Neuron (in vitro differentiated cells): ENCODE results near the gene STBD1.
A peak's percentile ranks its signal among the peaks of the same experiment; 100 is the strongest.

Experiments used
- H2AFZ ChIP-seq: one replicate; pipeline ENCODE4 v1.6.1; 2013; ENCODE audit warnings: low read depth, mild to moderate bottlenecking, inconsistent platforms, low read length, moderate library complexity
- H3K27me3 ChIP-seq: one replicate; pipeline ENCODE4 v1.6.1; 2013; ENCODE audit warnings: low read length; ENCODE audit not compliant: insufficient read depth
- H3K36me3 ChIP-seq: one replicate; pipeline ENCODE4 v1.6.1; 2013; ENCODE audit warnings: low read length; ENCODE audit not compliant: insufficient read depth
- H3K4me1 ChIP-seq: one replicate; pipeline ENCODE4 v1.6.1; 2013; ENCODE audit warnings: low read length; ENCODE audit not compliant: insufficient read depth
- H3K4me3 ChIP-seq: 2 replicates; pipeline ENCODE4 v1.5.1; 2013; ENCODE audit warnings: mild to moderate bottlenecking, low read length, moderate library complexity
- H3K9me3 ChIP-seq: one replicate; pipeline ENCODE4 v1.6.1; 2013; ENCODE audit warnings: low read length

Gene STBD1

DNA sequence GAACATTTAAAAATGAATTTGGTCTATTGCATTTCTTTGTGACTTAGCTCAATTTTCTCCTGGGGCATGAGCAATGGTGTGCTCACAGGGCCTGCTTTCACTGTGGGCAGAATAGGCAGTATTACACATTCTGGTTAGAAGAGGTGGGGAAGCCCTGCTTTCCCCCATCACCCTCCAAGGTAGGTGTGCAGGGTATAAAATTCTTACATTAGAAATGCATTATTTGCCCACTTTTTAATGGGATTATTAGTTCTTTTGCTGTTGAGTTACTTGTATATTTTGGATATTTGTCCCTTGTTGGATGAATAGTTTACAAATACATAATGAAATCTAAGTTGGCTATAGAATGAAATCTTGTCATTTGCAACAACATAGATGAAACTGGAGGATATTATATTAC is 8.3 kb upstream of the STBD1 start:
- no peak overlapping the region for H2AFZ ChIP-seq
- peaks cover 3% of the 10 kb centered on the region for H3K27me3 ChIP-seq
- no peak overlapping the region for H3K4me3 ChIP-seq
- H3K36me3 ChIP-seq = no peaks in the 10 kb centered on the region
- no peaks in the 10 kb centered on the region for H3K4me1 ChIP-seq
- H3K9me3 ChIP-seq = peaks cover 5% of the 10 kb centered on the region

DNA sequence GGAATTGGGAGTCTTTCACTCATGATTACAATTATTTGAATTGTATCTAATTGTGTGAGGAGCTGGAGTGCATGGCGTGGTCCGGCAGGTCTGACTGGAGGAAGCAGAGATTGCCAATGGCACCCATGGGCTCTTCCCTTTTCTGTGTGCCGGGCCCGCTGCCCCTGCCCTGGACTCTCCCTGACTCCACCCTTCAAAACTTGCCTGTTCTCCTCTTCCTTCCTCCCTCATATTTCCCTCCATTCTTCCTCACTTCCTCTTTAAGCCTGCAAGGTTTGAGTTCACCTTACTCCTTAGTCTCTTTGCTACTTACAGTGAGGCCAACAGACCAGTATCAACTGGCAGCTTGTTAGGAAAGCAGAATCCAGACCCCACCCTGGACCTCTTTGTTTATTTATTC is 6.5 kb upstream of the STBD1 start:
- H3K9me3 ChIP-seq = peaks cover 5% of the 10 kb centered on the region
- no peaks in the 10 kb centered on the region for H3K4me1 ChIP-seq
- no peak overlapping the region for H3K4me3 ChIP-seq

DNA sequence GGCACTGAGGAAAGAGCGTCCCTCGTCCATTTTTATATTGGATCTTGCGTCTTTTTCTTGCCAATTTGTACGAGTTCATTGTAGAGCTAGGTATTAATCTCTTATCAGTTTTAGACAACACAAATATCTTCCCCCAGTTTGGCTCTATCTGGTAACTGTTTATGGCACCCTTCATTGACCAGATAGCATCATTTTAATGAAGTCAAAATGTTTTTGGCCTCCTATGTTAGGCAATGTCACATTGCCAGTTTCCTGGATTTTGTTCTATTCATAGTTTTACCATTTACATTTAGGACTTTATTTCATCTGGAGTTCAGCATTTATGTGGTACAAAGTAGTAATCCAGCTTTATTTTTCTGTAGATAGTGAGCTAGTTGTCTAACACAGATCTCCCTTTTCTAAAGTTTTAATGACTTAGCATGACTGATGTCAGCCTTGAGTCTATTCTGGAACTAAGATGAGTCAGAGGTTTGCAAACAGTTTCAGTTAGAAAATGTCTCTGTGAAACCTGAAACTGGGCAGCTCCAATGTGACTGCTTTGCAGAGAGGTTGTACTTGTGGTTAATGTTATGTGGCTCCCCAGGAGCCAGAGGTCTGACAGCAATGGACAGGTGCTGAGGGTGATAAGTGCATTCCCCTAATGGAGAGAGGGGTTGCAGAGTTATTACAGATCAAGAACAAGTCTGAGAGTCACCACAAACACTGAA is 5.3 kb upstream of the STBD1 start:
- Histone ChIP-seq H3K27me3 (peaks cover 14% of the 10 kb centered on the region), H3K9me3 (peaks cover 3% of the 10 kb centered on the region), H3K4me3 (no peak overlapping the region), H3K4me1 (no peaks in the 10 kb centered on the region), H3K36me3 (no peaks in the 10 kb centered on the region), H2AFZ (no peak overlapping the region)

More for the DNA sequence above, 6.5 kb upstream of the STBD1 start:
- Histone ChIP-seq H3K36me3 (no peaks in the 10 kb centered on the region), H3K27me3 (peaks cover 6% of the 10 kb centered on the region), H2AFZ (no peak overlapping the region)

DNA sequence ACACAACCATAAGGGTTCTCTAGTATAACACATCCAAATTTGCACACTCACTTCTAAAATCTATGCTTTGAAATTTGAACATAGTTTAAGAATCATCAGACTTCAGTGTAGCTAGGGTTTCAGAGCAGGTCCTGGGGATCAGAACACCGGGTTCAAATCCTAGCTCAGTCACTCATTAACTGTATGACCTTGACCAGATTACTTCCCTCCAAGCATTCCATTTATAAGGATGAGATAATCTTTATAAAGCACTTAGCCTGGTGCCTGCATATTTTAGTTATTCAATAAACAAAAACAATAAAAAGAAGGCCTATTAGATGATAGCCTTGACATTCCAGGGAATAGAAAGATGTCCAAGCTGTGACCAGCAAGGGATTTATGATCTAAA is 4.8 kb upstream of the STBD1 start:
- no peaks in the 10 kb centered on the region for H3K36me3 ChIP-seq
- H3K9me3 ChIP-seq = peaks cover 3% of the 10 kb centered on the region
- H3K4me1 ChIP-seq = peaks cover 2% of the 10 kb centered on the region
- H3K4me3 ChIP-seq = no peak overlapping the region
- no peak overlapping the region for H2AFZ ChIP-seq
- peaks cover 16% of the 10 kb centered on the region for H3K27me3 ChIP-seq

DNA sequence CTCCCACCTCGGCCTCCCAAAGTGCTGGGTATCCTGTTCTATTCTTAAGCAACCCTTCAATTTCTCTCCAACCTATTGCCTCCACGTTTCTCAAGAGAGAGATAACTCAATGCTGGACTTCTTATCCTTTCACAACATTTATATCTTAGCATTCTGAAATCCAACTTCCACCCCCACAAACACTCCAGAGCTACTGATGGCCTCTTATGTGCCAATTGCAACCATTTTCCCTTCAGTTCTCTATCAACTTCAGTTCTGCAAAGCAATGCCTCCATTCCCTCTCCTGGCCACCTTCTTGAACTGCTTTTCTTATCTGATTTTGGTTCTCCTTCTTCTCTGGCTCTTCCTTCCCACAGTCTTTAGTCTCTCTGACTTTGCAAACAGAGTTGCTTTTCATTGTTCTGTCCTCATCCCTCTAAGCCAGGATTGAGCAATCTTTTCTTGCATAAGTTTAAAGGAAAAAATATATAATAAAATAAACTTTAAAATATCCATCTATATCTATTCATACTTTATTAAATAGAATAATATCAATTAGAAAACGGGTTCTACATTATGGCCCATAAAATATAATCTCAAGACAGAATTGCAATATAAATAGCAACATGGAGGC is 3.6 kb upstream of the STBD1 start:
- no peaks in the 10 kb centered on the region for H3K36me3 ChIP-seq
- peaks cover 25% of the 10 kb centered on the region for H3K27me3 ChIP-seq
- H3K4me1 ChIP-seq = peaks cover 6% of the 10 kb centered on the region
- H2AFZ ChIP-seq = no peak overlapping the region
- H3K4me3 ChIP-seq = no peak overlapping the region
- H3K9me3 ChIP-seq = peaks cover 2% of the 10 kb centered on the region

DNA sequence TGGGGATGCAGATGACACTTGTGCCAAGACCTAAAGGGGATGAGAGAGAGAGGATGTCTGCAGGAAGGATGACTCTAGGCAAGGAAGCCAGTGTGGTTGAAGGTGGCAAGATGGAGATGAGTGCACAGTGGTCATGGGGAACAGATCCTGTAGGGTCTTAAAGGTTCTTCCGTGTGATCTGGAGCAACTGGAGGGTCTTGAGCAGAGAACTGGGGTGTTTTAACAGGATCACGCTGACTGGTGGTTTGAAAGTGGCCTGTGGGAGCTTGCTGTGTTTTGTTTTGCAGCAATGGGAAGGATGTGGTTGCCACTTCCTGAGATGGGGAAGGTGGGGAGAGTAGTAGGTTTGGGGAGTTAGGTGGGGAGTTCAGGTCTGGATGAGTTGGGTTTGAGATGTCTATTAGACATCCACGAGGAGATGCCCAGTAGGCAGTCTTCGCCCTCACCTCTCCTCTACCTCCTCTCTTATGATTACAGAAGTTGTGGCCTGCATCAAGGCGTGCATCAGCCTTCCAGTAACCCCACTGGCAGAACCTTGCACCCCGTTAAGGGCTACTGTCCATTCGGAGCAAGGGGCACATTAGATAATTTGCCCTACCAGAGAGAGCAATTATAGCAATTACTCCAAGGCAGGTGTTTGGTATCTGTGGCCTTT is 1.4 kb upstream of the STBD1 start:
- Histone ChIP-seq H3K4me1 (peaks cover 6% of the 10 kb centered on the region), H3K27me3 (peaks cover 29% of the 10 kb centered on the region)

DNA sequence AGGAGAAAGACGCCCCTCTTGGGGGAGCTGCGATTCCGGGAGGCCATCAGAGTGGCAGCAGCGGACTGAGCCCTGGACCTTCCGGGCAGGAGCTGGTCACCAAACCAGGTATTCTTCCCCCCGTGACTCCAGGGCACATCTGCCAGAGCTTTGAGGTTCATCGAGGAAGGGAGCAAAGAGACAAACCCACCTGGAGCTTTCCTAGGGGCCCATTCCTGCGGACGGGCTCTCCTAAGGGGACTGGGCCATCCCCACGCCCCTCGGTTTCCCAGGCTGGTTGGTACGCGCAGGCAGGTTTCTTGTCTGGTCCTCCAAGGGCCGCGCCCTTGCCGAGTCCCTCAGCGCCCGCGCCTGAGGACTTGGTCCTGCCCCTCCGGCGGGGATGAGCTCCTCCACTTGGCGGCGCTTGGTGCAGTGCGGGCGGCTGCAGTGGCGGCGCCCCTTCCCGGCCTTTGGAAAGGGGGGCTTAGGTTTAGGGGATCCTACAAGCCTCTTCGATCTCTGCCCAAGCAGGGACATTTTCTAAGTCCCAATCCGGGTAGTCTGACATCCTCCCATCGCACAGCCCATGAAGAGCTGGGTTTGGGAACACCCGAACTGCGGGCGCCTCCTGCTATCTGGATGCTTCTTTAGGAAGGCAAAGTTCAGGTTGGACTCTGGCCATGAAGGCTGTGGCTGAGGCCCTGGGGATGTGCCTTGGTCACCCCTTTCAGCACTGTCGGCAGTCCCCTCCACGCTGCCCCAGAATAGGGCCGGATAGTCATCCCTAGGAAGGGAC is 538 bp downstream of the STBD1 start:
- Histone ChIP-seq H3K27me3 (peaks cover 29% of the 10 kb centered on the region), H3K4me3 (peak overlapping the region; percentile 59), H3K4me1 (peaks cover 6% of the 10 kb centered on the region), H2AFZ (peak overlapping the region; percentile 96), H3K36me3 (no peaks in the 10 kb centered on the region), H3K9me3 (no peaks in the 10 kb centered on the region)

More for the DNA sequence above, 1.4 kb upstream of the STBD1 start:
- Histone ChIP-seq H3K36me3 (no peaks in the 10 kb centered on the region), H2AFZ (no peak overlapping the region), H3K9me3 (no peaks in the 10 kb centered on the region), H3K4me3 (no peak overlapping the region)

DNA sequence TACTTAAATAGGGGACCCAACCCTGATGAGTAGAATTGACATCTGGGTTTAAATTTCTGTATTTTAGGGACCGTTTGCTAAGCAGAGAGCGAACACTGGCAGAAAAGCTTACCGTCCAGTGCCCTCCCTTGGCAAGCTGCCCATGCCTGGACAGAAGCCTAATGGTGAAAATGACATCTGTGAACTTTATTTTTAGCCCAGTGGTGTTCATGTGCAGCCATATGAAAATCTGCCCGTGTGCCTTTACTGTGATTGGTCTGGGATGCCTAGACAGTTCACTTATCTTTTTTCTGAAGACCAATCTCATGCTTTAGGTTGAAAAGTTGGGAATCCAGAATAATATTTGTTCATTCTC is 1.1 kb downstream of the STBD1 start:
- peaks cover 29% of the 10 kb centered on the region for H3K27me3 ChIP-seq
- no peaks in the 10 kb centered on the region for H3K36me3 ChIP-seq
- no peak overlapping the region for H2AFZ ChIP-seq
- no peak overlapping the region for H3K4me3 ChIP-seq
- H3K4me1 ChIP-seq = peaks cover 6% of the 10 kb centered on the region
- no peaks in the 10 kb centered on the region for H3K9me3 ChIP-seq

DNA sequence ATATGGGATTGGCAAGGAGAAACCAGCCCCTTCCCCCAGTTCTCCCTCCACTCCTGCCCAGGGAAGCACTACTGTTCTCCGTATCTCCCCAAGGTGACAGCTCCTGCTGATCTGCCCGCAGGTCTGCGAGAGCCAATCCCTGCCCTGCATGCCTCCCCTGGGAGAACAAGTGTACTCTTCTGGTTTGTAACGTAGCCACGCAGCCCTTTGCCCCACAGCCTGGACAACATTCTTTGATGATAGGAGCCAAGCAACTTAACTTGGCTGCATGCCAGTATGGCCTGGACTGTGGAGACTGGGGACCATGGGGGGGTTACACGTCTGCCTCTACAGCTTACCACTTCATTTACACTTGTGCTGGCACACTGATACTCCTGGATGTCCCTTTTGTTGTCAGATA is 2.0 kb downstream of the STBD1 start:
- H3K27me3 ChIP-seq = peaks cover 26% of the 10 kb centered on the region
- H3K4me1 ChIP-seq = peaks cover 6% of the 10 kb centered on the region
- H3K36me3 ChIP-seq = no peaks in the 10 kb centered on the region
- no peaks in the 10 kb centered on the region for H3K9me3 ChIP-seq
- no peak overlapping the region for H3K4me3 ChIP-seq
- H2AFZ ChIP-seq = no peak overlapping the region

DNA sequence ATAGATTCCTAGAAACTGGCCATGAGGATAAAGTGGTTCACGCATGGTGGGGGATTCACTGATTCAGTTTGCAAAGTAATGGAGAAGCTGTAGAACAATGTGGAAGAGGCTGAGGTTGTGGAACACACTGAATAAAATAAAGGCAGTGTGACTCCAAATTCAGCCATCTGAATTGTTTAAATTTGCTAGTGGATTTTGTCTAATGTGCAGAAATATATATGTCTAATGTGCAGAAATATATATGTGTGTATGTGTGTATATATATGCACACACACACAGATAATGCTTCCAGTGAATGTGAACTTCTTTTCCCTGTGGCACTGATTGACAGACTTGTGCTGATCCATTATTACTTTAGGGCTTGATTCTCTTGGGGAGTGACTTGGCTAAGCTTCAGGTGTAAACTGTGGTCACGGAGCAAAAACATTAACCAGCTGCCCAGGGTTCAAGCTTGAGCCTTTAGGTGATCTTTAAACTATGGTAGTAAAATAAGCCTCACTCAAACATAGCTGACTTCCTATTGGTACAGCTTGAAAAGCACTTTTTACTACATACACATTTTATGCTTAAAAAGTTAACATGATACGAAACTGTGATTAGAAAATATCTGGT is 3.5 kb downstream of the STBD1 start:
- no peak overlapping the region for H3K4me3 ChIP-seq
- H3K27me3 ChIP-seq = peaks cover 22% of the 10 kb centered on the region
- no peak overlapping the region for H2AFZ ChIP-seq
- H3K9me3 ChIP-seq = peaks cover 2% of the 10 kb centered on the region
- peaks cover 6% of the 10 kb centered on the region for H3K4me1 ChIP-seq
- H3K36me3 ChIP-seq = no peaks in the 10 kb centered on the region

DNA sequence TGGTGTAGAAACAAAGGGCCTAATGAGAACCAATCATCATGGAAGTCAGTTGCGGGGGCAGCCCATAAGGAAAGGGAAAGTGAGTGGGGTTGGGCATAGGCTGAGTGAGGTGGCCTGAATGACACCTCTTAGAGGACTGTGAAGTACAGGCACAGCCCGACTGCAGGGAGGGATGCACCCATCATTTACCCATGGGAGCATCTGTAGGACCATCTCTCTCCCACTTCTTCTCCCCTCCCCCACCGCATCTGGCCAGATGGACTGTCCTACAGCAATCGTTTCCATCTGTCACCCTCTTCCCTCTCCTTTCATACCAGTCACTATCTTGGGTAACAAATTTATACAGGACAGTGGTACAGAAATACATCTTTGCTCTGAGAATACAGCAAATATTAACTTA is 4.2 kb downstream of the STBD1 start:
- Histone ChIP-seq H3K9me3 (peaks cover 5% of the 10 kb centered on the region), H3K27me3 (peaks cover 16% of the 10 kb centered on the region)

DNA sequence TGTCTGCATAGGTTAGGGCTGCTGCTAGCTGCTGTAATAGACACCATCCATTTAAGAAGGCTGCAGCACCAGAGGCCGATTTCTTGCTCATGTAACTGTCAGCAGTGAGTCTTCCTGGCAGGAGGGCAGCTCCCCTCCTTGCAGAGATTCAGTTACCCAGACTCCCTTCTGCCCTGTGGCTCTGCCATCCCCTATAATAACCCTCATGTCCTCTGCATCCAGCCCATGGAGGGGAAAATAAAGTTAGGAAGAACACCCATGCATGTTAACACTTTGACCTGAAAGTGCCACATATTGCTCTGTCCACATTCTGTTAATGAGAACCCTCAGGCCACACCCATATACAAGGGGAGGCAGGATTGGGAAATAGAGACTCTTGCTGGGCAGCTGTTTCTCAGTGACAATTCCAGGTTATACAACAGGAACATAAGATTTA is 5.4 kb downstream of the STBD1 start:
- H3K4me1 ChIP-seq = peaks cover 2% of the 10 kb centered on the region
- H3K4me3 ChIP-seq = no peak overlapping the region
- H2AFZ ChIP-seq = no peak overlapping the region
- H3K9me3 ChIP-seq = peaks cover 5% of the 10 kb centered on the region
- H3K36me3 ChIP-seq = no peaks in the 10 kb centered on the region
- H3K27me3 ChIP-seq = peaks cover 12% of the 10 kb centered on the region

More for the DNA sequence above, 4.2 kb downstream of the STBD1 start:
- Histone ChIP-seq H3K36me3 (no peaks in the 10 kb centered on the region), H3K4me1 (peaks cover 6% of the 10 kb centered on the region), H3K4me3 (no peak overlapping the region), H2AFZ (no peak overlapping the region)
